ENCODE data around the gene PRR33. TPM values are rescaled to one million over a fixed set of nuclear protein-coding genes. Genes with fewer than 3 reads are reported as not detected.
"Not testable (repeated sequence)": the region's sequence is repeated elsewhere in the genome, so short reads cannot be mapped to it uniquely, and the experiment has no call there.

The PRR33 gene
- total RNA-seq, 1 donor from 2014 or later: not detected

GRCh38 chr11:1878137-1879031, 13.3 kb downstream of the PRR33 start:
- intact Hi-C loops (cut with DNase I): no loop called here
- TF ChIP-seq POLR2AphosphoS5 (IDR thresholded peaks at IDR 0.05; ENCODE audit: insufficient read depth in 1 of 2, low read depth in 1 of 2) (no peak), CTCF (IDR thresholded peaks at IDR 0.05) (no peak), POLR2A (IDR thresholded peaks at IDR 0.05) (no peak)
- Histone ChIP-seq H3K9me3 (no peaks in the 10 kb centered on the region), H3K27ac (peak overlapping the region; percentile 96), H3K36me3 (peaks cover 0 to 2% of the 10 kb centered on the region in 2 donors), H3K4me3 (no peak overlapping the region), H3K27me3 (no peaks in the 10 kb centered on the region), H3K4me1 (peaks cover 91% of the 10 kb centered on the region)
- DNase-seq (ENCODE audit: extremely low spot score in 2 of 2): no peak

GRCh38 chr11:1877211-1878136, 14.2 kb downstream of the PRR33 start:
- Histone ChIP-seq H3K36me3 (no peaks in the 10 kb centered on the region), H3K9me3 (no peaks in the 10 kb centered on the region), H3K27ac (peak overlapping the region; percentile 96), H3K4me1 (peaks cover 94% of the 10 kb centered on the region), H3K27me3 (no peaks in the 10 kb centered on the region), H3K4me3 (peak overlapping the region in 1 of 2 donors; percentile 17)
- DNase-seq (ENCODE audit: extremely low spot score in 2 of 2): no peak
- TF ChIP-seq CTCF (IDR thresholded peaks at IDR 0.05) (no peak), POLR2AphosphoS5 (IDR thresholded peaks at IDR 0.05; ENCODE audit: insufficient read depth in 1 of 2, low read depth in 1 of 2) (no peak), POLR2A (IDR thresholded peaks at IDR 0.05) (no peak)
- intact Hi-C loops (cut with DNase I): no loop called here

- Histone ChIP-seq H3K4me1 (peaks cover 94% of the 10 kb centered on the region), H3K36me3 (no peaks in the 10 kb centered on the region), H3K27me3 (no peaks in the 10 kb centered on the region), H3K4me3 (peak overlapping the region; percentile 11 to 17), H3K27ac (peak overlapping the region; percentile 96), H3K9me3 (no peaks in the 10 kb centered on the region)
- DNase-seq (ENCODE audit: extremely low spot score in 2 of 2): no peak
- intact Hi-C loops (cut with DNase I): no loop called here
- TF ChIP-seq POLR2AphosphoS5 (IDR thresholded peaks at IDR 0.05; ENCODE audit: insufficient read depth in 1 of 2, low read depth in 1 of 2) (peak in 1 of 2 donors; percentile 50), CTCF (IDR thresholded peaks at IDR 0.05) (peak; percentile 2 to 51 (median 23)), POLR2A (IDR thresholded peaks at IDR 0.05) (no peak)
Observed at GRCh38 chr11:1876361-1877063, 15.2 kb downstream of the PRR33 start.

GRCh38 chr11:1875851-1876301, 15.8 kb downstream of the PRR33 start:
- H3K27me3 ChIP-seq; intact Hi-C loops (cut with DNase I); DNase-seq (ENCODE audit: extremely low spot score in 2 of 2); H3K36me3 ChIP-seq; H3K9me3 ChIP-seq: not testable (repeated sequence)
- Histone ChIP-seq H3K4me1 (peaks cover 93% of the 10 kb centered on the region), H3K27ac (peak overlapping the region; percentile 96), H3K4me3 (peak overlapping the region; percentile 11 to 17)
